Gastroesophageal sphincter (tissue), 4 donors: Measurements from ENCODE around the gene NME7. TPM values are rescaled to one million over a fixed set of nuclear protein-coding genes. Genes with fewer than 3 reads are reported as not detected.
"Not testable (repeated sequence)": the region's sequence is repeated elsewhere in the genome, so short reads cannot be mapped to it uniquely, and the experiment has no call there.

Experiments used
- ATAC-seq: fragments of 150-250 bp; one replicate; pipeline ENCODE4 v1.9.1; 2016; ENCODE audit warnings: mild to moderate bottlenecking, moderate library complexity
- H3K27ac ChIP-seq, 4 donors: fragments of 200-600 bp; sonication (generic) in 3 of 4; 1 replicate in 3 of 4; 2 replicates in 1 of 4; pipeline ENCODE4 v1.5.1; 2016 to 2019
- H3K27me3 ChIP-seq: fragments of 200-600 bp; sonication (generic); one replicate; pipeline ENCODE4 v1.5.1; 2019
- H3K36me3 ChIP-seq, 2 donors: fragments of 200-600 bp; sonication (generic); one replicate each; pipeline ENCODE4 v1.5.1; 2019; ENCODE audit warnings: control low read depth in 1 of 2
- H3K4me1 ChIP-seq, 3 donors: fragments of 200-600 bp; sonication (generic); 1 replicate in 2 of 3; 2 replicates in 1 of 3; pipeline ENCODE4 v1.5.1; 2016 to 2019; ENCODE audit warnings: control low read depth in 2 of 3
- H3K4me3 ChIP-seq, 2 donors: fragments of 200-600 bp; sonication (generic); one replicate each; pipeline ENCODE4 v1.5.1; 2019; ENCODE audit warnings: mild to moderate bottlenecking in 1 of 2, moderate library complexity in 1 of 2
- H3K9me3 ChIP-seq, 3 donors: fragments of 200-600 bp; sonication (generic); one replicate each; pipeline ENCODE4 v1.5.1; 2017 to 2019; ENCODE audit warnings: control low read depth in 2 of 3
- EP300 ChIP-seq: sonication (generic); formaldehyde crosslinking; IDR thresholded peaks from one replicate; pipeline ENCODE4 v1.6.1; 2017; ENCODE audit warnings: antibody characterized with exemption, mild to moderate bottlenecking
- POLR2A ChIP-seq, 2 donors: fragments of 450-650 bp; IDR thresholded peaks; one replicate each; pipeline ENCODE4 v1.6.1; 2017; ENCODE audit warnings: antibody characterized with exemption in 2 of 2, mild to moderate bottlenecking in 2 of 2, moderate library complexity in 1 of 2
- POLR2AphosphoS5 ChIP-seq: sonication (generic); formaldehyde crosslinking; IDR thresholded peaks from one replicate; pipeline ENCODE4 v1.6.1; 2017; ENCODE audit warnings: antibody characterized with exemption
- WGBS, 2 donors: methylation state at CpG; one replicate each; pipeline ENCODE4 v1.1.5; 2018; ENCODE audit warnings: low coverage in 1 of 2; 5-methylcytosine and 5-hydroxymethylcytosine counted together
- total RNA-seq, 4 donors: library from RNA; depleted of rRNA; stranded (reverse); fragments of >200 nt; gene quantifications; one replicate each; pipeline ENCODE4 v1.1.0, GENCODE V29; 2016
- TF ChIP-seq, protein P1 (sequence below), 4 experiments: fragments of 200-600 bp in 2 of 4; fragments of 450-650 bp in 2 of 4; sonication (generic) in 1 of 4; IDR thresholded peaks; one replicate each; pipeline ENCODE4 v1.5.1; 2017 to 2019; ENCODE audit warnings: antibody characterized with exemption in 4 of 4, mild to moderate bottlenecking in 2 of 4, moderate library complexity in 2 of 4

Gene NME7, protein sequence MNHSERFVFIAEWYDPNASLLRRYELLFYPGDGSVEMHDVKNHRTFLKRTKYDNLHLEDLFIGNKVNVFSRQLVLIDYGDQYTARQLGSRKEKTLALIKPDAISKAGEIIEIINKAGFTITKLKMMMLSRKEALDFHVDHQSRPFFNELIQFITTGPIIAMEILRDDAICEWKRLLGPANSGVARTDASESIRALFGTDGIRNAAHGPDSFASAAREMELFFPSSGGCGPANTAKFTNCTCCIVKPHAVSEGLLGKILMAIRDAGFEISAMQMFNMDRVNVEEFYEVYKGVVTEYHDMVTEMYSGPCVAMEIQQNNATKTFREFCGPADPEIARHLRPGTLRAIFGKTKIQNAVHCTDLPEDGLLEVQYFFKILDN
- total RNA-seq, result 10 to 100 TPM; 10.6 to 24.7 (median 14.5) TPM

DNA sequence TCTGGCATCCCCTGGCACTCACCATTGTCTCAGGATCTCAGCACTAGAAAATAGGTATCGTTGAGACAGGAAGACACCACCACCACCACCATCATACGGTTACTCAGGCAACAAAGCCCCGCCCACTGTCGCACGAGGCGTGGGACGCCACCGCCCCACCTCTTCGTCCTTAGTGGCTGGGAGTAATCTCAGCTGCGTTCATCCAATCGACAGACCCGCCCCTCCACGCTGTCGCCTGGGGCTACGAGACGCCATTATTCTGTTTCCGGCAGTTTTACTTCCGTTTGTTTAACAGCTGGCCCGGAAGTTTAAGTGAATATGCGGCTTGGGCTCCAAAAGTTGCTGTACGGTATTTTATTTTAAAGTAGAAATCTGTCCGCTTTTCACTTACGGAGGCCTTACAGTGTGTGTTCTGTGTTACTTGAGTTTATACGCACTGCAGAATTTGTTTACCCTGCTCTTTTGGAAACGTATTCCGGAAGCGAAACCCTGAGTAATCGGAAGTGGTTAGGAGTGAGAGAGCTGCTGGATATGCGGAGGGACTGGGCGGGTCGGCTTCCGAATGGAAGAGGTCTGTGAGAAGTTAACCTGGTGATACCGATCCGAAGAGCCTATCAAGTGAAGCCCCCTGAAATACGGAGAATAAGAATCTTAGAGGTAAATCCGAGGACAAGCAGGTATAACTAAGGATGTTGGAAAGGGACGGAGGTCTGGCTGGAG lies at the start of gene NME7, which contains the start of gene BLZF1:
TSS of gene NME7 (minus strand) at position 112 of the 720 bp plus-strand sequence. CDS start at position 25, 87 bp downstream.
TSS of gene BLZF1 (plus strand) at position 510 of the 720 bp plus-strand sequence. CDS start 1,328 bp downstream, outside the sequence.
- H3K4me3 ChIP-seq, result peak within 1 kb of the TSS; percentile 66 to 100
- TF ChIP-seq POLR2AphosphoS5 (peak; percentile 40), POLR2A (IDR thresholded peaks at IDR 0.05) (no peak)
- no peaks in the 10 kb centered on the region for H3K9me3 ChIP-seq
- 0 to 1% methylated on average over 19 to 32 of the region's 37 CpGs for WGBS, 2 donors
- peak within 1 kb of the TSS; percentile 82 to 85 (median 83) for H3K27ac ChIP-seq
- peak; percentile 100 for ATAC-seq
- H3K4me1 ChIP-seq, result peaks cover 10 to 41% (median 15%) of the 10 kb centered on the region in 3 donors
- no peaks in the 10 kb centered on the region for H3K27me3 ChIP-seq
- peaks cover 7 to 31% of the 10 kb centered on the region in 2 donors for H3K36me3 ChIP-seq

DNA sequence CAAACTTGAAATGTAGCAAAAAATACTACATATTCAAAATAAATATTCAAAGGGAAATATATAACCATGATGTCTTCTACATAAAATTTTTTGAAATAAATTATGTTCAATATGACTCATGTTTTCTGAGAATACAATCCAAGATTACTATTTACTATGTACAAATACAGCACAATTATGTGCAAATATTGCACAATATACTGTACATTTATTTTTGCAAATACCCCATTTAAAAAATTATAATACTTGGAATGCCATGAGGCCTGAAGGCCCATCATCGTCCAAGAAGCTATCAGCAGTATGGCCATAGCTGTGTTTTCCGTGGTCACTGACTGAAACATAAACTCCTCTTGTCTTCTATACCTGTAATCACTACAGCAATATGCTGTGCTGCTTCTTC lies 47.4 kb upstream of the NME7 start:
- WGBS, 2 donors, result 92 to 93% methylated on average over 2 of the region's 2 CpGs
- Histone ChIP-seq H3K9me3 (peaks cover 0 to 36% (median 0%) of the 10 kb centered on the region in 3 donors), H3K27ac (no peak overlapping the region), H3K4me1 (no peaks in the 10 kb centered on the region), H3K36me3 (no peaks in the 10 kb centered on the region), H3K4me3 (no peak overlapping the region), H3K27me3 (no peaks in the 10 kb centered on the region)
- TF ChIP-seq POLR2AphosphoS5 (no peak), EP300 (no peak), POLR2A (IDR thresholded peaks at IDR 0.05) (no peak)
- TF ChIP-seq, protein P1, sequence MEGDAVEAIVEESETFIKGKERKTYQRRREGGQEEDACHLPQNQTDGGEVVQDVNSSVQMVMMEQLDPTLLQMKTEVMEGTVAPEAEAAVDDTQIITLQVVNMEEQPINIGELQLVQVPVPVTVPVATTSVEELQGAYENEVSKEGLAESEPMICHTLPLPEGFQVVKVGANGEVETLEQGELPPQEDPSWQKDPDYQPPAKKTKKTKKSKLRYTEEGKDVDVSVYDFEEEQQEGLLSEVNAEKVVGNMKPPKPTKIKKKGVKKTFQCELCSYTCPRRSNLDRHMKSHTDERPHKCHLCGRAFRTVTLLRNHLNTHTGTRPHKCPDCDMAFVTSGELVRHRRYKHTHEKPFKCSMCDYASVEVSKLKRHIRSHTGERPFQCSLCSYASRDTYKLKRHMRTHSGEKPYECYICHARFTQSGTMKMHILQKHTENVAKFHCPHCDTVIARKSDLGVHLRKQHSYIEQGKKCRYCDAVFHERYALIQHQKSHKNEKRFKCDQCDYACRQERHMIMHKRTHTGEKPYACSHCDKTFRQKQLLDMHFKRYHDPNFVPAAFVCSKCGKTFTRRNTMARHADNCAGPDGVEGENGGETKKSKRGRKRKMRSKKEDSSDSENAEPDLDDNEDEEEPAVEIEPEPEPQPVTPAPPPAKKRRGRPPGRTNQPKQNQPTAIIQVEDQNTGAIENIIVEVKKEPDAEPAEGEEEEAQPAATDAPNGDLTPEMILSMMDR (IDR thresholded peaks at IDR 0.05), result no peak
- ATAC-seq, result no peak

DNA sequence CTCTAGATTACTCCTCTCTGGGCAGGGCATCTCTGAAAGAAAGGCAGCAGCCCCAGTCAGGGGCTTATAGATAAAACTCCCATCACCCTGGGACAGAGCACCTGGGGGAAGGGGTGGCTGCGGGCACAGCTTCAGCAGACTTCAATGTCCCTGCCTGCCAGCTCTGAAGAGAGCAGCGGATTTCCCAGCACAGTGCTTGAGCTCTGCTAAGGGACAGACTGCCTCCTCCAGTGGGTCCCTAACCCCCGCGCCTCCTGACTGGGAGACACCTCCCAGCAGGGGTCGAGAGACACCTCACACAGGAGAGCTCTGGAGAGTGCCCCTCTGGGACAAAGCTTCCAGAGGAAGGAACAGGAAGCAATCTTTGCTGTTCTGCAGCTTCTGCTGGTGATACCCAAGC lies 40.7 kb upstream of the NME7 start:
- not testable (repeated sequence) for H3K4me3 ChIP-seq, H3K27ac ChIP-seq, H3K27me3 ChIP-seq, H3K36me3 ChIP-seq, H3K4me1 ChIP-seq, ATAC-seq
- WGBS, 2 donors, result no CpG with 5 or more reads among the region's 5 CpGs
- peaks cover 0 to 90% (median 0%) of the 10 kb centered on the region in 3 donors for H3K9me3 ChIP-seq

DNA sequence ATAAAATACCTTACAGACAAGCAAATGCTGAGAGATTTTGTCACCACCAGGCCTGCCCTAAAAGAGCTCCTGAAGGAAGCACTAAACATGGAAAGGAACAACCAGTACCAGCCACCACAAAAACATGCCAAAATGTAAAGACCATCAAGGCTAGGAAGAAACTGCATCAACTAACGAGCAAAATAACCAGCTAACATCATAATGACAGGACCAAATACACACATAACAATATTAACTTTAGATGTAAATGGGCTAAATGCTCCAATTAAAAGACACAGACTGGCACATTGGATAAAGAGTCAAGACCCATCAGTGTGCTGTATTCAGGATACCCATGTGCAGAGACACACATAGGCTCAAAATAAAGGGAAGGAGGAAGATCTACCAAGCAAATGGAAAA lies 35.0 kb upstream of the NME7 start:
- H3K9me3 ChIP-seq, result peaks cover 0 to 40% (median 0%) of the 10 kb centered on the region in 3 donors
- not testable (repeated sequence) for H3K4me1 ChIP-seq, H3K27ac ChIP-seq, H3K4me3 ChIP-seq, ATAC-seq, H3K27me3 ChIP-seq, H3K36me3 ChIP-seq
- WGBS, 2 donors, result 90% methylated on average over 1 of the region's 1 CpG; no CpG with 5 or more reads in 1 of the 2 donors

DNA sequence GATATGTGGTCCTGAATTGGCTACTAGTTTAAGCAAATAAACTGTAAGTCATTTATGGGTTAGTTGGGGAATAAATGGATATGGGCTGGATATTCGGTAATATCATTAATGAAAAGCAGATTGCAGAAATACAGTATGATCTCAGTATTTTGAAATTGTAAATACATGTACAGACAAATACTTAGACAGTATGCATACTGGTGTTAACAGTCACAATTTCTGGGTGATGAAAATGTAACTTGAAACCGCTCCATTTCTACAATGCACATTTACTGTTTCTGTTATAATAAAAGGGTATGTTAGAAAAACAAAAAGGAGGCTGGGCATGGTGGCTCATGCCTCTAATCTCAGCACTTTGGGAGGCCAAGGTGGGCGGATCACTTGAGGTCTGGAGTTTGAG lies 28.4 kb upstream of the NME7 start:
- no peaks in the 10 kb centered on the region for H3K27me3 ChIP-seq
- no peak for TF ChIP-seq POLR2AphosphoS5
- TF ChIP-seq, protein P1 (IDR thresholded peaks at IDR 0.05), result no peak
- no peak for TF ChIP-seq POLR2A (IDR thresholded peaks at IDR 0.05)
- TF ChIP-seq EP300, result no peak
- peaks cover 0 to 63% of the 10 kb centered on the region in 2 donors for H3K36me3 ChIP-seq
- H3K9me3 ChIP-seq, result peaks cover 0 to 1% (median 0%) of the 10 kb centered on the region in 3 donors
- H3K4me3 ChIP-seq, result no peak overlapping the region
- H3K4me1 ChIP-seq, result no peaks in the 10 kb centered on the region
- WGBS, 2 donors, result 94% methylated on average over 3 of the region's 3 CpGs
- no peak overlapping the region for H3K27ac ChIP-seq
- ATAC-seq, result no peak

DNA sequence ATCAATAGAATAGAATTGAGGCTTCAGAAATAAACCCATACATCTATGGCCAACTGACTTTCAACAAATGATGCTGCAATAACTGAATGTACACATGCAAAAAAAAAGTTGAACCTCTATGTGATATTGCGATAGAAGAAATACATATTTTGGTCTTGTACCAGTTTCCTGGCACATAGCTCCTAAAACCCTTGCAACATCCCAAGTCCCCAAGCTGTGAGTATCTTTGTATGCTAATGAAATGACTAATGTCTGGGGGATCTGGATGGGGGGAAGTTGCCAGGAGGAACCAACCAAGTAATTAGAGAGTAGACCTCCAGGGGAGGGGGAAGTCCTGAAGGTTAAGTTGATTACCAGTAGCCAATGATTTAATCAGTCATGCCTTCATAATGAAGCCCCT lies 24.8 kb upstream of the NME7 start:
- WGBS, 2 donors, result 100% methylated on average over 1 of the region's 1 CpG
- Histone ChIP-seq H3K4me1 (no peaks in the 10 kb centered on the region), H3K27me3 (no peaks in the 10 kb centered on the region), H3K36me3 (peaks cover 0 to 86% of the 10 kb centered on the region in 2 donors), H3K9me3 (no peaks in the 10 kb centered on the region), H3K27ac (no peak overlapping the region), H3K4me3 (no peak overlapping the region)
- no peak for ATAC-seq
- TF ChIP-seq POLR2A (IDR thresholded peaks at IDR 0.05) (no peak), EP300 (no peak), POLR2AphosphoS5 (no peak)
- TF ChIP-seq, protein P1 (IDR thresholded peaks at IDR 0.05), result no peak
